ENCODE results near the gene COX6A2.
A peak's percentile ranks its signal among the peaks of the same experiment; 100 is the strongest.
"Not testable (repeated sequence)": the region's sequence is repeated elsewhere in the genome, so short reads cannot be mapped to it uniquely, and the experiment has no call there.

COX6A2 gene

DNA sequence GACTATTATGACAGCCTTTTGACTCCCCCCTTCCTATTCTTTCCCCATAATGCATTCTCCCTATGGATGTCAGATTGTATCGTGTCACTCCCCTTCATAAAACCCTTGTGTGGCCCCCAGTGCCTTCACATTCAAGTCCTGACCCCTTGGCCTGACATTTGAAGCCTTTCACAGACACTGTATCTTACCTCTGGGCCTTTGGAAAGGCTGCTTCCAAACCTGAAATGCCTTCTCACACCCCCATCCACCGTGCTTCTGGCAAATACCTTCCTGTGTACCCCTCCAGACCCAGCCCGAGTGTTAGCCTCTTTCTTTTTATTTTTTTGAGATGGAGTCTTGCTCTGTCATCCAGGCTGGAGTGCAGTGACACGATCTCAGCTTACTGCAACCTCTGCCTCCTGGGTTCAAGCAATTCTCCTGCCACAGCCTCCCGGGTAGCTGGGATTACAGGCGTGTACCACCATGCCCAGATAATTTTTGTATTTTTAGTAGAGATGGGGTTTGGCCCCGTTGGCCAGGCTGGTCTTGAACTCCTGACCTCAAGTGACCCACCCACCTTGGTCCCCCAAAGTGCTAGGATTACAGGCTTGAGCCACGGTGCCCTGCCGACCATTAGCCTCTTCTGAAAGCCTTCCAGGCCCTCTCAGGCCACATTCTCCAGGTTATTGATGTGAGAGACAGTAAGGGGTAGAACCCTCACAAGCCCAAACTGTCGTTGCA, 33.2 kb upstream of the COX6A2 start:
- no peak for DNase-seq

DNA sequence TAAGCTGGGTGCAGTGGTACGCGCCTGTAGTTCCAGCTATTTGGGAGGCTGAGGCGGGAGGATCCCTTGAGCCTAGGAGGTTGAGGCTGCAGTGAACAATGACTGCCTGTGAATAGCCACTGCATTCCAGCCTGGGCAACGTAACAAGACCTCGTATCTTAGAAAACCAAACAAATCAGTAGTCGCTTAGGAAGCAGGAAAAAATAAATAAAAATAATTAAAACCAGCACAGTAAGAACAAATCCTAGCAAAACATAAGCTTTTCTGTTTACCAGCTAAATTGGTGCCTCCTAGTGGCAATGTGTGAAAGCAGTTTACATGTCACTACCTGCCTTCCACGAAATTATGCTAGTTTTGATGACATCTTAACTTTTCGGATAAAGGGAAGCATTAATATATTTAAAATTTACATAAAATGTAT, 32.4 kb upstream of the COX6A2 start:
- peak; percentile 21 for DNase-seq

DNA sequence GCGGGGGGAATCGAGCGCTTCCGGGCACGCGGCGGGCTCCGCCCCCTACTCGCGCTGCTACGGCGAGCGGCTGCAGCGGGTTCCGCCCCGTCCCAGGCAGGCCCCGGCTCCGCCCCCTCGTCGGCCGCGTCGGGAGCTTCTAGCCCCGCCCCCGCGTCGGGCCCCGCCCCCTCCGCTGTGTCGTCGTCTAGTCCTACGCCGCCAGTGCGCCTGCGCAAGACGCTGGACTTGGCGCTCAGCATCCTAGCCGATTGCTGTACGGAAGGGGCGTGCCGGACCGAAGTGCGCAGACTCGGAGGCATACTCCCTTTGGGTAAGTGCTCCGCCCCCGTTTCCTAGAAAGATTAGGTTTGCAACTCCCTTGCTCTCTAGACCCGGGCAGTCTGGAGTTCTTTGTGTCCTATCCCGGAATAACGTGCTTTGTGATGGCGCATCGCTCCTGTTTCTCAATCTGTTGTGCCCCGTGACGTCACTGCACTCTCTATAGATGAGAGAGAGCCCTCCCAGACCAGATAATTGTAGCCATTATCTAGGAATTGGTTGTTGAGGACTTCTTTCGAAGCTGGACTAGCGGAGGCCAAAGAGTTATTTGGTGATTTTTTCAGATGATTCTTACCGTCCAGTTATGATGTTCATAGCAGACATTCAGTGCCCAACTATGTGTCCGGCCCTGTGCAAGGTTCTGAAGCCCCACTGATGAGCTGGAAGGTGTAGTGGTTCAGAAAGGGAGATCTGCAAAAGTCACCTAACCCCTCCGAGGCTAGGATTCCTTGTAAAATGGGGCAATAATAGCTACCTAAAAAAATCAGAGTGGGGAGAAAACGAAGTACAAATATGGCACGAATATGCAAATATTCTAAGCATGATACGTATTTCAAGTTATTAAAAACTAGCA, 31.8 kb upstream of the COX6A2 start:
- DNase-seq, result peak; percentile 95

DNA sequence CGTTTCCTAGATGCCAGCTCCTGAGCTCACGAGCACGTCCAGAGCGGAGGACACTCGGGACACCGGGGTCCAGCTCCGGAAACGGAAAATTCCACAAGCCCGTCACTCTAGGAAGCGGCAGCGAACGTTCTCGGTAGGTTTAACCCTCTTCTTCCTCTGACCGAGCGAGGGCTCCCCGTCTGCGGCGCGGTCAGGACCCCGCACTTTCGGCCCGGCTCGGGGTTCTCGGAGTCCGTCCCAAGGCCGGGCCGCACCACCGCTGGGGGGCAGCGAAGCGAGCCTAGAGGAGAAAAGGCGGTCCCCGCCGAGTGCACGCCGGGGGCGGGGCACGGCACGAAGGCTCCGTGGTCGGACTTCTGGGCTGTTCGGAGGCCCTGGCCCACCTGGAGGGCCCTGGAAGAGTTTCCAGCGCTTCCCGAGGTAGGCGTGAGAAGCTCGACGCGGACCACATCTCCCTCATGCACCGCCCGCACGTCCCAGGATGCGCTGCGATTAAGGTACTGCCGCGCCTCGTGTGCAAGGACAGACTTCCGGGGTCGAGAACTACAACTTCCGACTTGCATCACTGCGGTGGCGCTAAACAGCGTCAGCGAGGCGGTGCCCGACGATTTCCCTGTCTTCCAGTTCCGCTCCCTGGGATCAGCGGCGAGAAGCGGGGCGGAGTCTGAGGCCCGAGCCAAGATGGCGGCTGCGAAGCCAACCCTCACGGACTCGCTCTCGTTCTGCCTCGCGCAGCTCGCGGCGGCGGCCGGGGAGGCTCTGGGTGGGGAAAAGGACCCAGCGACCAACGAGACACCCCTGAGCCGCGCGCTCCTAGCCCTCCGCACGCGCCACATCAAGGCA, 30.9 kb upstream of the COX6A2 start, which contains the start of gene ARMC5:
Gene ARMC5, plus strand, starts transcription at position 658 of the 843 bp plus-strand sequence. Its CDS starts 24 bp downstream, at position 682.
- DNase-seq, result peak; percentile 92

DNA sequence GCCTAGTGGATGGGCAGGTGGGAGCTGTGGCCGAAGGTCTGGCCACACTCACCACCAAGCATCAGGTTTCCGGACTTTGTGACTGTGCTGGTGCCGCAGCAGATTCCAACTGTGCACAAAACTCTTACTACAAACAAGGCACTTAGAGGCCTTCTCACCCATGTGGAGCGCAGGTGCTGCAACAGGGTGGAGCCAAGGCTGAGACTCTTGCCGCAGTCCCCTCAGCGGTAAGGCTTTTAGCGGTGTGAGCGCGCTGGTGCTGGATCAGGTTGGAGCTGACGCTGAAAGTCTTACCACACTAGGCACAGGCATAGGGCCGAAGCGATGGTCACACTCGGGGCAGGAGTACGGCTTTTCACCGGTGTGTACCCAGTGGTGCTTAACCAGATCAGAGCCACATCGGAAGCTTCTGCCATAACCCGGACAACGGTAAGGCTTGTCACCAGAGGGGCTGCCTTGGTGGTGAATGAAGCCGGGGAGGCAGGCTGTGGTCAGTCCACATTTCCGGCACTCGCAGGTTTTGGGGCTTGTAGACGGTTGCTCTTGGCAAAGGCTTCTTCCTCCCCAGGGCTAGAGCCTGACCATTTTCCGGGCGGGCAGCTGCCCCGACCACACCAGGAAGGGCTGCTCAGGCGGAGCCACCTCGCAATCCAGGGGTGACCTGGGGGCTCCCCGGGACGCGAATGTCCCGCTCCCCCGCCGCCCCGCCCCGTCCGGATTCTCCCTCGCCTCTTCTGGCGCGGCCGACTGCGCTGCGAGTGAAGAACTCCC, 30.1 kb upstream of the COX6A2 start:
- no peak for DNase-seq

DNA sequence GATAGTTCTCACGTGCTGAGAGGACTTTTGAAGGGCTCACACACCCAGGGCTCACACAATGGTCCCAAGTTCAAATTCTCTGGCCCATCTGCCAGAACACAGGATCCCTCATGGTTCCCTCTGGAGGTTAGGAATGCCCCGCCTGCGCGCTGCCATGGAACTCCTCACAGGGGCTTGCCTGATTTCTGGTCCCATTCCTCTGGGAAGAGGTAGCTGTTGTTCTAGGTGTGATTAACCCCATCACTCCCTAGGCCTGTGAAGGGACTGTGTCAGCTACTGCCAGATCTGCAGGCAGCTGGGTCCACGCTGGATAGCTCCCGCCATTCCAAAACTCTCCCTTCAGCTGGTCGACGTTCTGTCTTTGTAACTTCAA, 28.8 kb upstream of the COX6A2 start:
- DNase-seq, result no peak

DNA sequence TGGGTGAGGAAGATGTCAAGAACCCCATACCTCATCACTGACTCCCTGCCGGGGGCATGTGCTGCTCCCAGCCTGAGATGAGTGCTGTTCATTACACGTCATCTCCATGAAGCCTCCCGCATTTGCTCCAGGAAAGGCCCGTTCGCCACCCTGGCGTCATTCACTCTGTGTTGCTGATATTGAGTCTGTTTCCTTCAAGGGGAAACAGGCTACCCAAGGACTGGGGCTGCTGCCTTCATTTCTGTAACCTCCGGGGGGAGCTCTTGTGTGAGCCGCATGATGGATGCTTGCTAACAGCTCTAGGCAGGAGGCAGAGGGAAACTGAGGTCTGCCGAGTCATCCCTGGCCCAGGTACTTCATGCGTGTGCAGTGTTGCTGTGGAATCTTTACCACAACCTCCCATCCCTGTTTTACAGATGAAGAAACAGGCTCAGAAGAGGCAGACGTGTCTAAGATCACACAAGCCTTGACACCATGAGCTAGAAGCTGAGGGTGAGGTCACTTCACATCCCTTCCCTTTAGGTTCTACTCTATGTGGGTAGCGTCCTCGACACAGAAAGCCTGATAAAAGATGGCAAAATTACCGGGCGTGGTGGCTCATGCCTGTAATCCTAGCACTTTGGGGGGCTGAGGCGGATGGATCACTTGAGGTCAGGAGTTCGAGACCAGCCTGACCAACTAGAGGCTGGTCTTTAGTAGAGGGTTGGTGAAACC, 27.6 kb upstream of the COX6A2 start:
- DNase-seq, result no peak

DNA sequence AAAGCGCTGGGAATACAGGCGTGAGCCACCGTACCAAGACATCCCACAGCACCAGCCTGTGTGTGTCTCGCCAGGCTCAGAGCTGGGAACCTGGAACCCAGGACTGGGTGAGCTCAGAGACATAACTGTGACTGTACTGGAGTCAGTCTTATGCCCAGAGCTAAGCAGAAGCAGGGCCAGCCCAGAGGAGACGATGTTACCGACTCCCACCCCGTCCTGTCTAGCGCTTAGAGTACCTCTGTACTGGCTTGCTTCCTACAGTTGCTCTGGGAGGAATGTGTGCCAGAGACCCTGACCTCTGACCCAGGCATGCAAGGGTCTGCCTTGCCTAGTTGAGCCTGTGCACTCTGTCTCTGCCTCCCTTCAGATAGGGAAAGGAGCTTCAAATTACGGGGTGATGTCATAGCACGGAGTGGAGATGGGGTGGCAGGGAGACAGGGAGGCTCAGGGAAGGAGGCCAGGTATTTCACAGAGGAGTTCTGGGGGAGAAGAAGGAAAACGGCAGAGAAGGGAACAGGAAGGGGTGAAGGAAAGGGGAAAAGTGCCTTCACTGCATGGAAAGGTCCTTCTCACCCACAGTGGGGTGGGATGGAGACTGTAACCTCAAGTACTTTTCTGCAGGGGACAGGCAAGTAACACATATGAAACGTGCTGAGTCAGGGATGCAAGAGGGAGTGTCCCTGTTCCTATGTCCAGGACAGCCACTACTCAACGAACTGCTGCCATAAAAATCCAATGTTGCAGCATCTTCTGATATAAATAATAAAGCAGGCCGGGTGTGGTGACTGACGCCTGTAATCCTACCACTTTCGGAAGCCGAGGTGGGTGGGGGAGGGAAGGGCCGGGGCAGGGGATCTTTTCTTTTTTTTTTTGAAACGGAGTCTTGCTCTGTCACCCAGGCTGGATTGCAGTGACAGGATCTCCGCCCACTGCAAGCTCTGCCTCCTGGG, 25.4 kb upstream of the COX6A2 start:
- DNase-seq, result no peak

DNA sequence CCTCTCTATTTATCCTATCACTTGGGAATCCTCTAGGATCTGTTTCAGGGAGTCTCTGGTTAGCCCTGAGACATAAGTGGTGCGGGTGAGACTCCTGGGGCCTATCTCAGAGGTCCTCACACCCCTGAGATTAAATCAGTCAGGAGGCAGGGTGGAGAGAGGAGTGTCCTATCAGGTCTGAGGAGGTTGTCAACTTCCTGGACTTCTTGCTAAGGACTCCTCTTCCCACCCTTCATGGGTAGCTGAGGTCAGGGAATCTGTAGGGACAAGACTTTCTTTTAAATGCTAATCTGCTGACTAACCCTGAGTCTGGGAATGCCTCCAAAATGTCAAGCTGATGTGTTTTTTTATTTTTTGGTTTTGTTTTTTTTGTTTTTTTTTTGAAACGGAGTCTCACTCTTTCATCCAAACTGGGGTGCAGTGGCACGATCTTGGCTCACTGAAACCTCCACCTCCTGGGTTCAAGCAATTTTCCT, 24.5 kb upstream of the COX6A2 start:
- DNase-seq, result peak; percentile 3

DNA sequence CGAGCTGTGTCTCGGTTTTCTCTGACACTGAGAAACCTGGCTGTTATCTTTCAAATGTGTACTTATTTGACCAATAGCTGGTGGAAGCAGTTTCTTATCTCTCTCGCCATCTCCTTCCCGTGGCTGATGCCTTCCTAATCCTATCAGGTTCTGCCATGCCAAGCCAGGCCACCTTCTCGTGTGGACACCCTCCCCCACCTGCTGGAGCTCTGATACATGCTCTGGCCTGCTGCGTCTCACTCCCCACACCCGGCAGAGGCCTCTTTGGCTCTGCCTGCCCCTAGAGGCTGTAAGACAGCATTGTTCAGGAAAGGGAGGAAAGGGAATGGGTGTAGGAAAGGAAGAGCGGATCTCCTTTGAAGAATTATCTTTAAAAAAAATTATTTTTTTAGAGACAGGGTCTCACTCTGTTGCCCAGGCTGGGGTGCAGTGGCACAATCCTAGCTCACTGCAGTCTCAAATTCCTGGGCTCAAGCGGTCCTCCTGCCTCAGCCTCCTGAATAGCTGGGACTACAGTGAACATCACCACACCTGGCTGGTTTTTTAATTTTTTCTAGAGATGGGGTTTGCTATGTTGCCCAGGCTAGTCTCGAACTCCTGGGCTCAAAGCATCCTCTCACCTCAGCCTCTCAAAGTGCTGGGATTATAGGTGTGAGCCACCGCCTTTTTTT, 23.7 kb upstream of the COX6A2 start:
- peak; percentile 8 for DNase-seq

DNA sequence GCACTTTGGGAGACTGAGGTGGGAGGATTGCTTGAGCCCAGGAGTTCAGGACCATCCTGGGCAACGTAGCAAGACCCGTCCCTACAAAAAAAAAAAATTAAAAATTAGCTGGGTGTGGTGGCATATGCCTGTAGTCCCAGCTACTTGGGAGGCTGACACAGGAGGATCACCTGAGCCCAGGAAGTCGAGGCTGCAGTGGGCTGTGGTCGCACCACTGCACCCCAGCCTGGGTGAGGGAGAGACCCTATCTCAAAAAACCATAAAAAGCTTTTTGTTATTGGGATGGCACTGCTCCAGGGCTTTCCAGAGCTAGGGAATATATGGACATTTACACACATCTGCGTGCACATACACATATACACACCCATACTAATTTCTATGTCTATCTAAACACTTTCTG, 23.0 kb upstream of the COX6A2 start:
- no peak for DNase-seq

DNA sequence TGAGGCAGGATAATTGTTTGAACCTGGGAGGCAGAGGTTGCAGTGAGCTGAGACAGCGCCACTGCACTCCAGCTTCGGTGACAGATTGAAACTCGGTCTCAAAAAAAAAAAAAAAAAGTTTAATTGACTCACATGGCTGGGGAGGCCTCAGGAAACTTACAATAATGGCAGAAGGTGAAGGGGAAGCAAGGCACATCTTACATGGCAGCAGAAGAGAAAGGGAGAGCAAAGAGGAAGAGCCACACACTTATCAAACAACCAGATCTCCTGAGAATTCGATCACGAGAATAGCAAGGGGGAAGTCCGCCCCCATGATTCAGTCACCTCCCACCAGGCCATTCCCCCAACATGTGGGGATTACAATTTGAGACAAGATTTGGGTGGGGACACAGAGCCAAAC, 17.8 kb upstream of the COX6A2 start:
- not testable (repeated sequence) for DNase-seq

DNA sequence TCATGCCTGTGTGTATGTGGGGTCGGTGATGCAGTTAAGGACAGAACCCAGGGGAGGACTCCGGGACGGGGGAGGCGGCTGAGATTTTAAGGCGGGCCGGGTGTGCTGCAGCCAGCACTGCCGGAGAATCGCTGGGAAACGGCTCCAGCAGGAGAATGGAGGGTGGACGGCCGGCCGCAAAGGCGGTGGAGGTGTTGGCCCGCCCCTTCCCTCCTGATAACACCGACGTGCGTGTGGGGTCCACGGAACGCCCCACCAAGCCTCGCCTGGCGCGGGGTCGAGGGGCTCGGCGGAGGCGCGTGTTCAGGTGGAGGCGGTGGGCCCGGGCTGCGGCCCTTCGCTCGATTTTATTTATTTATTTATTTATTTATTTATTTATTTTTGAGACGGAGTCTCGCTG, 13.8 kb upstream of the COX6A2 start:
- DNase-seq, result no peak

DNA sequence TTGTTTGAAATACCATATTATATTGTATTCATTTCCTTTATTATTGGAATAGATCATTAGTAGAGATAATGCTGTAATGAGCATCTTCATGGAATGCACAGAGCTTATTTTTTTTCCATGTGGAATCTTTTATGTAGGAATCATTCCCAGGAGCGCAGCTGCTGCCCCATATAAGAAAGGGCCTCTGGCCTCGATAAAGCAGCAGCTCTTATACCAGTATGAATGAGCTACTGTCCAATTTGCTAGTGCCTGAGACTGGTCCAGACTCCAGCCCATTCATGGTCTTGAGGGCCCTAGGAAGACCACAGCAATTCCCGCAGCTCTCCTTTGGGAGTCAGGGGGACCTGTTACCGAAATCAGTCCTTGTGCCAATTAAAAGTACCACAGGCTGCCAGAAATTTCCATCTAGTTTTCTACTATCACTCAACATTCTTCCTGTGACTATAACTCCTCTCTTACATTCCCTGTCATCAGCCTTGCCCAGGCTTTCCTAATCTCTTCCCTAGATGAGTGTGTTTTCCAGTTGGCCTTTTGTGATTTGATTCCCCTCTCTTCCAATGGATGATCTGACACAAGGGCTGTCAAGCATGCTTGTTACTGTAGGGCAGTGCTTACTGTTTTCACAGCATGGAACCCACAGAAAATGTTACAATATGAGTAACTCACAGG, 12.5 kb upstream of the COX6A2 start:
- DNase-seq, result no peak

DNA sequence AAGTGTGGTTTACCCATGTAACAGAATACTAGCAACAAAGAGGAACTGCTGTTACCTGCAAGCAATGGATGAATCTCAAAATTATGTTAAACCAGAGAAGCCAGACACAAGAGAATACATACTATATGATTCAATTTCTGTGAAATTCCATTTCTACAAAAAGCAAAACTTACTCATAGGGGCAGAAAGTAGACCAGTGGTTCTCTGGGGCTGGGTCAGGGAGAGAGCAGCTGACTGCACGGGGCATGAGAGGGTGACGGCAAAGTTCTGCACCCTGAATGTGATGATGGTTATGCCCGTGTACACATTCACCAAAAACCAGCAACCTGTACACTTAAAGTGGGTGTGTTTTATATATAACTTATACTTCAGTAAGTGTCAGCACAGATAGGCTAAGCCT, 11.4 kb upstream of the COX6A2 start:
- no peak for DNase-seq

DNA sequence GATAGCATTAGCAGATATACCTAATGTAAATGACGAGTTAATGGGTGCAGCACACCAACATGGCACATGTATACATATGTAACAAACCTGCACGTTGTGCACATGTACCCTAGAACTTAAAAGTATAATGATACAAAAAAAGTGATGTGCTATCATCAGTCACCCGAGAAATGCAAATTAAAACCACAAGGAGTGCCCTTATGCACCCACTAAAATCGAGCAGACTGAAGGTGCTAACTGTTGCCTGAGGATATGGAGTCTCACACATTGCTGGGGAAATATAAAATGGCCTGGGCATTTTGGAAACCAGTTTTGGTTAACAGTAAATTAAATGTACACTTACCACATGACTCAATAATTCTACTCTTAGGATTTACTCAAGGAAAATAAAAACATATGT, 10.9 kb upstream of the COX6A2 start:
- not testable (repeated sequence) for DNase-seq

DNA sequence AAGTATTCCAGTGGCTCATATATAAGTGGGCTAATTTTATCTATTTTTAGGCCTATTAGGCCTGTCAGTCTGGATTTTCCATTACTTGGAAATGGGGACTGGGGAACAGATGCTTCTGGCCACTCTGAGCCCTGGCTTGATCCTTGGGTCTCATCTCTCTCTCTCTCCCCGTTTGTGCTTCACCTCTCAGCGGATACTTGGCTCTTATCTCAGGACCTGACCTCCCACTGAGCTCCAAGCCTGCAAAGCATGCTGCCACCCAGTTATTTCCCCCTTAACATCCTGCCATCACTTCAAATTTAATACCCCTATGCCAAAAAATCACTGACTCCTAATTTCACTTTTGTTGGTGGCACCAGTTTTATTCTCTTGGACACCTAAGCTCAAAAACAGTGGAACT, 10.3 kb upstream of the COX6A2 start:
- no peak for DNase-seq

DNA sequence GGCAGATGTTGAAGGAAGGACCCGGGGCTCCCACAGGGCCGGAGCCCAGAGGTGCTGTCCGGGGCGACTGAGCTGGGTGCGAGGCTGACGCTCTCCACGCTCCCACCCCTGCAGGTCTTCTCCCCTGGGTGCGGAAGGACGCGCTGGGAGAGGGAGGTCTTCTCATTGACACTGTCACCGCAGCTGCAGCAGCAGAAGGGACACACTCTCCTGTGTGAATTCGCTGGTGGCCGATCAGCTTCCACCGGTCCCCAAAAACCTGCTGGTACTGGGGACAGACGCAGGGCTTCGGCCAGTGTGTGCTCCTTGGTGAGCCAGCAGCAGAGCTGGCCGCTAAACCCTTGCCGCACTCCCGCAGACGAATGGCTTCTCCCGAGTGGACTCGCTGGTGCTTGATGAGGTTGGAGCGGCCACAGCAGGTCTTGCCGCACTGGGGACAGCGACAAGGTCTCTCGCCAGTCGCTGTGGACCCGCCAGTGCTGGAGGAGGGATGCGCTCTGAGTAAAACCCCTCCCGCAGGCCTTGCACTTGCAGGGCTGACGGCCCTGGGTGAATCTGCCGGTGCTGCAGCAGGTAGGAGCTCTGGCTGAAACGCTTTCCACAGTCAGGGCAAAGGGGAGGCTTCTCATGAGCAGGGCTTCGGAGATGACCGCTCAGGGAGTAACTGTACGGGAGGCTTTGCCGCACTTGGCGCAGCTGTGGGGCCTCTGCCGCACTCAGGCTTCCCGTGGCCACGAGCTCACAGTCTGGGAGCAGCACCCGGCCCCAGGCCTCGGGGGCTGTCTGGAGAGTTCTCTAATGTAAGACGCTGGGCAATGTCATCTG, 8.3 kb upstream of the COX6A2 start:
- no peak for DNase-seq
